PC-3 (cell line): ENCODE measurements around the gene LSR. TPM values are rescaled to one million over a fixed set of nuclear protein-coding genes. Genes with fewer than 3 reads are reported as not detected.

ENCODE experiments used
- ATAC-seq: fragments of 200-7000 bp; cut with Tn5 transposase; 2 replicates; pipeline ENCODE4 v1.9.1; 2020; ENCODE audit warnings: mild to moderate bottlenecking, moderate library complexity
- BruUV-seq: library from RNA; stranded (reverse); fragments of 400-500 nt; replicated peaks from 2 replicates; lab custom pipeline; 2021; lab: Mats Ljungman, UMichigan
- CTCF ChIA-PET: fragments of 300-600 bp; sonication (Branson Sonifier 250); formaldehyde crosslinking; loops from one replicate; lab custom pipeline; 2022; ENCODE audit warnings: antibody characterized with exemption; lab: Charles Lee
- POLR2A ChIA-PET: fragments of 300-600 bp; sonication (Branson Sonifier 250); formaldehyde crosslinking; loops from one replicate; lab custom pipeline; 2022; ENCODE audit warnings: antibody characterized with exemption; ENCODE audit not compliant: unreplicated experiment; lab: Charles Lee
- DNase-seq: peaks from one replicate; pipeline ENCODE4 v3.0.0-alpha.2; 2015
- H2AFZ ChIP-seq: fragments of 300-600 bp; sonication (generic); 2 replicates; pipeline ENCODE4 v1.6.0; 2016; ENCODE audit warnings: antibody characterized with exemption, low read length
- H3F3A ChIP-seq: fragments of 300-600 bp; sonication (generic); one replicate; pipeline ENCODE4 v1.6.0; 2017; ENCODE audit warnings: antibody characterized with exemption, low read length, control low read depth, mild to moderate bottlenecking; ENCODE audit not compliant: unreplicated experiment
- H3K27ac ChIP-seq: fragments of 300-600 bp; sonication (generic); 2 replicates; pipeline ENCODE4 v1.5.1; 2016; ENCODE audit warnings: mild to moderate bottlenecking, low read length
- H3K27me3 ChIP-seq: fragments of 300-600 bp; sonication (generic); 2 replicates; pipeline ENCODE4 v1.6.1; 2016; ENCODE audit warnings: low read length, mixed read lengths
- H3K36me3 ChIP-seq: fragments of 300-600 bp; sonication (generic); 2 replicates; pipeline ENCODE4 v1.6.1; 2016; ENCODE audit warnings: low read depth, mixed run types, low read length, mixed read lengths
- H3K4me1 ChIP-seq: fragments of 300-600 bp; sonication (generic); 2 replicates; pipeline ENCODE4 v1.5.1; 2016; ENCODE audit warnings: low read length; ENCODE audit not compliant: insufficient read depth
- H3K4me2 ChIP-seq: fragments of 300-600 bp; sonication (generic); 2 replicates; pipeline ENCODE4 v1.6.0; 2016; ENCODE audit warnings: low read length
- H3K4me3 ChIP-seq: fragments of 300-600 bp; sonication (generic); 2 replicates; pipeline ENCODE4 v1.5.1; 2016; ENCODE audit warnings: mild to moderate bottlenecking, low read length, mixed read lengths
- H3K79me2 ChIP-seq: fragments of 300-600 bp; sonication (generic); 2 replicates; pipeline ENCODE4 v1.6.1; 2017; ENCODE audit warnings: low read length, mixed read lengths
- H3K9ac ChIP-seq: fragments of 300-600 bp; sonication (generic); 2 replicates; pipeline ENCODE4 v1.6.0; 2016; ENCODE audit warnings: mild to moderate bottlenecking, low read length
- H3K9me2 ChIP-seq: fragments of 300-600 bp; sonication (generic); replicated peaks from 2 replicates; pipeline ENCODE4 v1.6.1; 2016; ENCODE audit warnings: mixed run types, low read length, mixed read lengths
- H3K9me3 ChIP-seq: fragments of 300-600 bp; sonication (generic); 2 replicates; pipeline ENCODE4 v1.6.1; 2016; ENCODE audit warnings: low read length, mixed read lengths
- H4K20me1 ChIP-seq: fragments of 300-600 bp; sonication (generic); 2 replicates; pipeline ENCODE4 v1.6.1; 2016; ENCODE audit warnings: low read length, mixed read lengths
- EZH2 ChIP-seq: fragments of 300-600 bp; sonication (generic); IDR thresholded peaks from one replicate; pipeline ENCODE4 v1.6.1; 2017; ENCODE audit warnings: antibody characterized with exemption, mild to moderate bottlenecking, low read length; ENCODE audit not compliant: unreplicated experiment
- EZH2phosphoT487 ChIP-seq: fragments of 300-600 bp; sonication (generic); IDR thresholded peaks from 2 replicates; pipeline ENCODE4 v1.6.1; 2018; ENCODE audit warnings: mild to moderate bottlenecking, antibody characterized with exemption, low read length, borderline replicate concordance
- intact Hi-C: fragments of 100-400 bp; cut with micrococcal nuclease; formaldehyde crosslinking; loops from 2 replicates; pipeline ENCODE4 v1.9.0; 2023
- total RNA-seq: library from RNA; depleted of rRNA; stranded (reverse); fragments of >200 nt; gene quantifications from 2 replicates; pipeline ENCODE4 v1.2.3, GENCODE V29; 2014
- TF ChIP-seq, protein P1 (sequence below): fragments of 300-600 bp; sonication (generic); conservative IDR thresholded peaks from 2 replicates; pipeline ENCODE4 v1.5.1; 2017; ENCODE audit warnings: antibody characterized with exemption, low read depth, mild to moderate bottlenecking, low read length

The LSR gene
- total RNA-seq, 1 experiment from 2014 or later: 91.0 TPM

DNA sequence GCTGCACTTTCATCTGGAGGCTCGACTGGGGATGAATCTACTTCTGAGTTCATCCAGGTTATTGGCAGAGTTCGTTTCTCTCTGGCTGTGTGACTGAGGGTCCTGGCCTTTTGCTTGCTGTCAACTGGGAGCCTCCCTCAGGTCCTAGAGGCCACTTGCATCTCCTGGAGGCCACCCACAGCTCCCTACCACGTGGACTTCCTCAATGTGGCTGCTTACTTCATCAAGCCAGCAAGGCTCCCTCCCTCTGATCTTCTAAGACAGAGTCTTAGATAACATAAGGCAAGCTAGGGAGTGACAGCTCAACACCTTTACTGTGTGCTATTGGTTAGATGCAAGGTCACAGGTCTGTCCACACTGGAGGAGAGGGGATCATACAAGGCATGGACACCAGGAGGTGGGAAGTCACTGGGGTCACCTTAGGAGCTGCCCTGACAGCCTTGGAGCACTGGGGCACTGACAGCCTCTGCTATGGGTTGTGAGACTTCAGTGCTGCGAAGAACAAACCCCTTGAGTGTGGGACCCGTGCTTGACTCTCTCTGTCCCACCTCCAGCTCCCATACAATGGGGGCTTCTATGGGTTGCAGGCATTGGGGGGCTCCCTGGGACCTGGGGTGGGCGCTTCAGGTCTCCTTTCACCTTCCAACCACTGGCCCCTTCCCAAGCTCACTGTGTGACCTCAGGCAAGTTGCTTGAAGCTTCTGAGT is 25.6 kb upstream of the LSR start:
- Histone ChIP-seq H3K9me3 (no peaks in the 10 kb centered on the region), H3K4me2 (no peak overlapping the region), H3K27me3 (no peaks in the 10 kb centered on the region), H3K79me2 (no peaks in the 10 kb centered on the region), H3K27ac (no peak overlapping the region), H2AFZ (no peak overlapping the region), H3K36me3 (no peaks in the 10 kb centered on the region), H3K4me1 (no peaks in the 10 kb centered on the region), H3K4me3 (no peak overlapping the region), H3K9me2 (no peaks in the 10 kb centered on the region), H3F3A (no peaks in the 10 kb centered on the region), H3K9ac (no peak overlapping the region), H4K20me1 (no peaks in the 10 kb centered on the region)
- ChIA-PET CTCF (no interaction called here), POLR2A (no interaction called here)
- intact Hi-C loops: no loop called here
- TF ChIP-seq EZH2phosphoT487: no peak
- no peak for TF ChIP-seq EZH2
- TF ChIP-seq, protein P1, sequence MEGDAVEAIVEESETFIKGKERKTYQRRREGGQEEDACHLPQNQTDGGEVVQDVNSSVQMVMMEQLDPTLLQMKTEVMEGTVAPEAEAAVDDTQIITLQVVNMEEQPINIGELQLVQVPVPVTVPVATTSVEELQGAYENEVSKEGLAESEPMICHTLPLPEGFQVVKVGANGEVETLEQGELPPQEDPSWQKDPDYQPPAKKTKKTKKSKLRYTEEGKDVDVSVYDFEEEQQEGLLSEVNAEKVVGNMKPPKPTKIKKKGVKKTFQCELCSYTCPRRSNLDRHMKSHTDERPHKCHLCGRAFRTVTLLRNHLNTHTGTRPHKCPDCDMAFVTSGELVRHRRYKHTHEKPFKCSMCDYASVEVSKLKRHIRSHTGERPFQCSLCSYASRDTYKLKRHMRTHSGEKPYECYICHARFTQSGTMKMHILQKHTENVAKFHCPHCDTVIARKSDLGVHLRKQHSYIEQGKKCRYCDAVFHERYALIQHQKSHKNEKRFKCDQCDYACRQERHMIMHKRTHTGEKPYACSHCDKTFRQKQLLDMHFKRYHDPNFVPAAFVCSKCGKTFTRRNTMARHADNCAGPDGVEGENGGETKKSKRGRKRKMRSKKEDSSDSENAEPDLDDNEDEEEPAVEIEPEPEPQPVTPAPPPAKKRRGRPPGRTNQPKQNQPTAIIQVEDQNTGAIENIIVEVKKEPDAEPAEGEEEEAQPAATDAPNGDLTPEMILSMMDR: no peak
- no TSS peak for BruUV-seq
- no peak for ATAC-seq
- no peak for DNase-seq

DNA sequence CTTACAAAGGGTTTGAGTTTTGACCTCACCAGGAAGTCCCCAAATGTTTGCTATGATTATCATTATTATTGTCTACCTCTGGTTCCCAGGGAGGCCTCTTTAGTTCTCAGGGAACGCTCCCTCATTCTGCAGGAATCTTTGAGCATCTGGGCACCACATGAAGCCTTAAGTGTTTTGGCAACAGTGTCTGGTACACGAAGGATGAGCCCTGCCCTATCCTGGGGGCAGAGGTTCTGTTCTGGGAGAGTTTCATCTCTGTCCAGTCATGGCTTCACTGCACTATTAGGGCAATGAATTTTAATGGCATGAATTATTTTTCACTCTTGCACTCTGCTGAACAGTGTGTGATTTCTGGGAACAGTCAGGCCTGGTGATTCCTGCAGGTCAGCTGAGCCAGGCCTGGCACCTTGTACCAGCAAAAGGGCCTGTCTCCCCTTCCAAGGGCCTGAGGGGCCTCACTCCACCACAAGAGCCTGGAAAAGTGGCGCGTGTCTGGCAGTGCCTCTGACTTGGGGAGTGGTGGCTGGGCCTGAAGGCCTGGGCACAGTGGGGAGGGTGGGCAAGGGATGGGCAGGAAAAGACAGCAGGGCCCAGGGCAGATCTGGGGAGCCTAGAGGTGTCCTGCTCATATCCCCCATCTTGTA is 24.8 kb upstream of the LSR start:
- H3K36me3 ChIP-seq: no peaks in the 10 kb centered on the region
- no peak for TF ChIP-seq EZH2phosphoT487
- TF ChIP-seq, protein P1: no peak
- TF ChIP-seq EZH2: no peak
- BruUV-seq: no TSS peak
- H3K4me1 ChIP-seq: no peaks in the 10 kb centered on the region
- no peak overlapping the region for H3K4me3 ChIP-seq
- no peaks in the 10 kb centered on the region for H3K79me2 ChIP-seq
- no peak overlapping the region for H2AFZ ChIP-seq
- H3K27ac ChIP-seq: no peak overlapping the region
- H3K9me2 ChIP-seq: no peaks in the 10 kb centered on the region
- no peak for DNase-seq
- H3K4me2 ChIP-seq: no peak overlapping the region
- CTCF ChIA-PET: no interaction called here
- no peaks in the 10 kb centered on the region for H3K27me3 ChIP-seq
- no peaks in the 10 kb centered on the region for H4K20me1 ChIP-seq
- intact Hi-C loops: no loop called here
- no peaks in the 10 kb centered on the region for H3F3A ChIP-seq
- H3K9ac ChIP-seq: no peak overlapping the region
- no peaks in the 10 kb centered on the region for H3K9me3 ChIP-seq
- POLR2A ChIA-PET: no interaction called here
- no peak for ATAC-seq
